ENCODE results near the gene TCF7L2.
A peak's percentile ranks its signal among the peaks of the same experiment; 100 is the strongest.

TCF7L2 gene

GRCh38 chr10:112934193-112934592 is 15.9 kb upstream of the TCF7L2 start:
- Histone ChIP-seq H3K9me3 (ENCODE audit: severe bottlenecking) (no peaks in the 10 kb centered on the region), H3K27ac (no peak overlapping the region), H3K4me3 (ENCODE audit: low read depth, low read length) (no peak overlapping the region), H3K36me3 (no peaks in the 10 kb centered on the region), H3K27me3 (ENCODE audit: insufficient read depth, low read depth, severe bottlenecking) (no peaks in the 10 kb centered on the region)
- TF ChIP-seq CTCF (IDR thresholded peaks at IDR 0.05; ENCODE audit: low read depth, low read length) = no peak
- DNase-seq = no peak

GRCh38 chr10:112938808-112939482 is 11.1 kb upstream of the TCF7L2 start:
- Histone ChIP-seq H3K4me3 (ENCODE audit: low read depth, low read length) (no peak overlapping the region), H3K36me3 (no peaks in the 10 kb centered on the region), H3K27me3 (ENCODE audit: insufficient read depth, low read depth, severe bottlenecking) (no peaks in the 10 kb centered on the region), H3K27ac (no peak overlapping the region; the same call in 1 of the 2 replicates), H3K9me3 (ENCODE audit: severe bottlenecking) (no peaks in the 10 kb centered on the region)
- peak; percentile 16 for DNase-seq
- TF ChIP-seq CTCF (IDR thresholded peaks at IDR 0.05; ENCODE audit: low read depth, low read length) = no peak

- Histone ChIP-seq H3K27me3 (ENCODE audit: insufficient read depth, low read depth, severe bottlenecking) (no peaks in the 10 kb centered on the region), H3K36me3 (no peaks in the 10 kb centered on the region), H3K9me3 (ENCODE audit: severe bottlenecking) (no peaks in the 10 kb centered on the region), H3K27ac (no peak overlapping the region), H3K4me3 (ENCODE audit: low read depth, low read length) (no peak overlapping the region)
- TF ChIP-seq CTCF (IDR thresholded peaks at IDR 0.05; ENCODE audit: low read depth, low read length) = no peak
- no peak for DNase-seq
Measured at GRCh38 chr10:112945811-112946210, 4.2 kb upstream of the TCF7L2 start.

GRCh38 chr10:112946649-112947048 is 3.4 kb upstream of the TCF7L2 start:
- H3K4me3 ChIP-seq (ENCODE audit: low read depth, low read length) = no peak overlapping the region
- no peak overlapping the region for H3K27ac ChIP-seq
- DNase-seq = no peak
- no peaks in the 10 kb centered on the region for H3K9me3 ChIP-seq (ENCODE audit: severe bottlenecking)
- no peaks in the 10 kb centered on the region for H3K27me3 ChIP-seq (ENCODE audit: insufficient read depth, low read depth, severe bottlenecking)
- TF ChIP-seq CTCF (IDR thresholded peaks at IDR 0.05; ENCODE audit: low read depth, low read length) = no peak
- H3K36me3 ChIP-seq = no peaks in the 10 kb centered on the region

GRCh38 chr10:112948196-112948595 is 1.9 kb upstream of the TCF7L2 start:
- Histone ChIP-seq H3K36me3 (no peaks in the 10 kb centered on the region), H3K9me3 (ENCODE audit: severe bottlenecking) (no peaks in the 10 kb centered on the region), H3K27ac (no peak overlapping the region), H3K27me3 (ENCODE audit: insufficient read depth, low read depth, severe bottlenecking) (no peaks in the 10 kb centered on the region), H3K4me3 (ENCODE audit: low read depth, low read length) (no peak overlapping the region)
- TF ChIP-seq CTCF (IDR thresholded peaks at IDR 0.05; ENCODE audit: low read depth, low read length) = no peak
- DNase-seq = no peak

Data from WERI-Rb-1 (cell line).